ENCODE data around the gene KBTBD6.

DNA sequence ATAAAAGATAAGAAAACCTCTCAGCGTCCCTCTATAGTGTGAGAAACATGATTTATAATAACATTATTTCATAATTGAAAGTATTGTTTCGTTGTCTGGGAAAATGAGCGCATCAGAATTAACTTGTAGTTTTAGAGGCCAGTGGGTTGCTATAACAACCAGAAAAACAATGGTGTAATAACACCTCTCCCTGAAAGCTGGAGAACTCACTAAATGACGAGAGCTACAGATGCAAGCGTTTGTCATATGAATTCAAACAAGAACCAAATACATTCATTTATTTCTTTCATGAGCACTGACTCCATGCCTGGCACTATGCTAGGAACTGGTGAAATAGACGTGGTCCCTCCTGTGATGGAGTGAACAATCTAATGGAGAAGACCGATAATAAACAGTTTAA is 45.4 kb upstream of the KBTBD6 start:
- TF ChIP-seq CTCF (CRISPR knock-in tag; IDR thresholded peaks at IDR 0.05) (no peak), NFYB (CRISPR knock-in tag; IDR thresholded peaks at IDR 0.05) (no peak), FOSL2 (CRISPR knock-in tag; IDR thresholded peaks at IDR 0.05) (no peak), TBX3 (IDR thresholded peaks at IDR 0.05; ENCODE audit: borderline replicate concordance) (no peak), ZNF33A (CRISPR knock-in tag; IDR thresholded peaks at IDR 0.05; ENCODE audit: borderline replicate concordance) (no peak), ZBTB49 (CRISPR knock-in tag; IDR thresholded peaks at IDR 0.05; ENCODE audit: borderline replicate concordance) (no peak), POLR2A (IDR thresholded peaks at IDR 0.05; ENCODE audit: insufficient read depth in 1 of 2, low read depth in 2 of 2, low read length in 2 of 2) (no peak), GABPA (IDR thresholded peaks at IDR 0.05; ENCODE audit: low read depth, low read length) (no peak), GABPA (CRISPR knock-in tag; IDR thresholded peaks at IDR 0.05; ENCODE audit: low read depth) (no peak)
- TF ChIP-seq, protein P1, sequence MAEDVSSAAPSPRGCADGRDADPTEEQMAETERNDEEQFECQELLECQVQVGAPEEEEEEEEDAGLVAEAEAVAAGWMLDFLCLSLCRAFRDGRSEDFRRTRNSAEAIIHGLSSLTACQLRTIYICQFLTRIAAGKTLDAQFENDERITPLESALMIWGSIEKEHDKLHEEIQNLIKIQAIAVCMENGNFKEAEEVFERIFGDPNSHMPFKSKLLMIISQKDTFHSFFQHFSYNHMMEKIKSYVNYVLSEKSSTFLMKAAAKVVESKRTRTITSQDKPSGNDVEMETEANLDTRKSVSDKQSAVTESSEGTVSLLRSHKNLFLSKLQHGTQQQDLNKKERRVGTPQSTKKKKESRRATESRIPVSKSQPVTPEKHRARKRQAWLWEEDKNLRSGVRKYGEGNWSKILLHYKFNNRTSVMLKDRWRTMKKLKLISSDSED (CRISPR knock-in tag; IDR thresholded peaks at IDR 0.05), result no peak
- TF ChIP-seq, protein P2, sequence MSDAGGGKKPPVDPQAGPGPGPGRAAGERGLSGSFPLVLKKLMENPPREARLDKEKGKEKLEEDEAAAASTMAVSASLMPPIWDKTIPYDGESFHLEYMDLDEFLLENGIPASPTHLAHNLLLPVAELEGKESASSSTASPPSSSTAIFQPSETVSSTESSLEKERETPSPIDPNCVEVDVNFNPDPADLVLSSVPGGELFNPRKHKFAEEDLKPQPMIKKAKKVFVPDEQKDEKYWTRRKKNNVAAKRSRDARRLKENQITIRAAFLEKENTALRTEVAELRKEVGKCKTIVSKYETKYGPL (CRISPR knock-in tag; IDR thresholded peaks at IDR 0.05), result no peak

All from HepG2 (cell line).